CD4-positive, alpha-beta T cell treated with Interleukin-1 beta for 1 hour (primary cell): ENCODE results near the gene RARG.

ENCODE experiments used
- DNase-seq, 2 donors: peaks; one replicate each; pipeline ENCODE4 v3.0.0-alpha.2; 2020 to 2022

The RARG gene

GRCh38 chr12:53223389-53224060 is 8.5 kb downstream of the RARG start:
- DNase-seq: peak; percentile 33 to 51

- DNase-seq: no peak
Measured at GRCh38 chr12:53222806-53223261, 9.2 kb downstream of the RARG start.

- DNase-seq: no peak
Measured at GRCh38 chr12:53222170-53222721, 9.8 kb downstream of the RARG start.

- peak; percentile 62 to 67 for DNase-seq
Measured at GRCh38 chr12:53221203-53222080, 10.6 kb downstream of the RARG start.

- DNase-seq: peak; percentile 82 to 87
Measured at GRCh38 chr12:53220694-53221202, 11.3 kb downstream of the RARG start.

- peak; percentile 75 to 76 for DNase-seq
Measured at GRCh38 chr12:53219956-53220693, 11.9 kb downstream of the RARG start.

- DNase-seq: peak in 1 of 2 donors; percentile 22
Measured at GRCh38 chr12:53219292-53219955, 12.6 kb downstream of the RARG start.

- DNase-seq: no peak
Measured at GRCh38 chr12:53218551-53219291, 13.3 kb downstream of the RARG start.

- no peak for DNase-seq
Measured at GRCh38 chr12:53217931-53218307, 14.1 kb downstream of the RARG start.

GRCh38 chr12:53217051-53217930 is 14.7 kb downstream of the RARG start:
- peak in 1 of 2 donors; percentile 78 for DNase-seq

- DNase-seq: no peak
Measured at GRCh38 chr12:53215497-53215896, 16.5 kb downstream of the RARG start.

GRCh38 chr12:53214687-53215455 is 17.1 kb downstream of the RARG start:
- DNase-seq: no peak

- no peak for DNase-seq
Measured at GRCh38 chr12:53214221-53214620, 17.8 kb downstream of the RARG start.

GRCh38 chr12:53213348-53213747 is 18.7 kb downstream of the RARG start:
- DNase-seq: peak; percentile 81 to 83

- DNase-seq: no peak
Measured at GRCh38 chr12:53212931-53213330, 19.1 kb downstream of the RARG start.

GRCh38 chr12:53211476-53212381 is 20.3 kb downstream of the RARG start:
- no peak for DNase-seq

GRCh38 chr12:53210843-53211242 is 21.2 kb downstream of the RARG start:
- DNase-seq: no peak

GRCh38 chr12:53208877-53209463 is 23.0 kb downstream of the RARG start:
- peak; percentile 35 to 38 for DNase-seq
